Right lobe of liver (tissue), 4 donors: Measurements from ENCODE around the gene EMX1.

Experiments used
- POLR2A ChIP-seq: fragments of 450-650 bp; IDR thresholded peaks from one replicate; pipeline ENCODE4 v1.6.1; 2017; ENCODE audit warnings: antibody characterized with exemption, mild to moderate bottlenecking
- TF ChIP-seq, protein P1 (sequence below), 4 donors: fragments of 200-600 bp in 3 of 4; fragments of 450-650 bp in 1 of 4; IDR thresholded peaks; one replicate each; pipeline versions ENCODE4 v1.5.1 to v1.8.0; 2016 to 2022; ENCODE audit warnings: antibody characterized with exemption in 4 of 4, mild to moderate bottlenecking in 2 of 4
- donor health status: DM: no; HTN: no; CAD: no.
- donor health status: DM: no; HTN: no; CAD: no.
- donor health status: DM: no; HTN: yes; CAD: no.

DNA sequence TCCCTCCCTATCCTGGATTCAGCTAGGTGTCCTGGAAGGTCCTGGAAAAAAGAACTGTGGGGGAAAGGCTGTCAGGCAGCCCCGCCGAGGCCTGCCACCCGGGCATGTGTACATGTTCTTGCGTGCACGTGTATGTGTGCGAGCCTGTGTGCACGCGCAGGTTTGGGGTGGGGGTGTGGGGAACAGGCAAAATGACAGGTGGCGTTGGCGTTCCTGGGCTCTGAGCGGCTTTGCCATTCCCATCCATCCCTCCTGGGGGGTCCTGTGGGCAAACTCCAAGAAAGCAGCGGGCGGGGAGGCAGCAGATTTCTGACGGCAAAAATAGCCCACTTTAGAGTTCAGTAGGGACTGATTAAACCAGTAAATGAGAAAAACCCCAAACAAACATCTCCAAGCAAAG, 35.6 kb downstream of the EMX1 start:
- TF ChIP-seq, protein P1, sequence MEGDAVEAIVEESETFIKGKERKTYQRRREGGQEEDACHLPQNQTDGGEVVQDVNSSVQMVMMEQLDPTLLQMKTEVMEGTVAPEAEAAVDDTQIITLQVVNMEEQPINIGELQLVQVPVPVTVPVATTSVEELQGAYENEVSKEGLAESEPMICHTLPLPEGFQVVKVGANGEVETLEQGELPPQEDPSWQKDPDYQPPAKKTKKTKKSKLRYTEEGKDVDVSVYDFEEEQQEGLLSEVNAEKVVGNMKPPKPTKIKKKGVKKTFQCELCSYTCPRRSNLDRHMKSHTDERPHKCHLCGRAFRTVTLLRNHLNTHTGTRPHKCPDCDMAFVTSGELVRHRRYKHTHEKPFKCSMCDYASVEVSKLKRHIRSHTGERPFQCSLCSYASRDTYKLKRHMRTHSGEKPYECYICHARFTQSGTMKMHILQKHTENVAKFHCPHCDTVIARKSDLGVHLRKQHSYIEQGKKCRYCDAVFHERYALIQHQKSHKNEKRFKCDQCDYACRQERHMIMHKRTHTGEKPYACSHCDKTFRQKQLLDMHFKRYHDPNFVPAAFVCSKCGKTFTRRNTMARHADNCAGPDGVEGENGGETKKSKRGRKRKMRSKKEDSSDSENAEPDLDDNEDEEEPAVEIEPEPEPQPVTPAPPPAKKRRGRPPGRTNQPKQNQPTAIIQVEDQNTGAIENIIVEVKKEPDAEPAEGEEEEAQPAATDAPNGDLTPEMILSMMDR (IDR thresholded peaks at IDR 0.05): no peak
- TF ChIP-seq POLR2A: no peak
